Hepatocyte (in vitro differentiated cells): Measurements from ENCODE around the gene PVR.

Source experiments
- EZH2 ChIP-seq: fragments of 200-600 bp; sonication (generic); IDR thresholded peaks from 2 replicates; pipeline ENCODE4 v1.6.1; 2016; ENCODE audit warnings: antibody characterized with exemption, mild to moderate bottlenecking, borderline replicate concordance
- EZH2phosphoT487 ChIP-seq: fragments of 200-600 bp; sonication (generic); IDR thresholded peaks from one replicate; pipeline ENCODE4 v1.6.1; 2018; ENCODE audit warnings: antibody characterized with exemption, mild to moderate bottlenecking, low read depth, moderate library complexity; ENCODE audit not compliant: unreplicated experiment, severe bottlenecking
- TF ChIP-seq, protein P1 (sequence below): fragments of 200-600 bp; sonication (generic); IDR thresholded peaks from 2 replicates; pipeline ENCODE4 v1.5.1; 2016; ENCODE audit warnings: antibody characterized with exemption, mild to moderate bottlenecking; ENCODE audit not compliant: poor library complexity

DNA sequence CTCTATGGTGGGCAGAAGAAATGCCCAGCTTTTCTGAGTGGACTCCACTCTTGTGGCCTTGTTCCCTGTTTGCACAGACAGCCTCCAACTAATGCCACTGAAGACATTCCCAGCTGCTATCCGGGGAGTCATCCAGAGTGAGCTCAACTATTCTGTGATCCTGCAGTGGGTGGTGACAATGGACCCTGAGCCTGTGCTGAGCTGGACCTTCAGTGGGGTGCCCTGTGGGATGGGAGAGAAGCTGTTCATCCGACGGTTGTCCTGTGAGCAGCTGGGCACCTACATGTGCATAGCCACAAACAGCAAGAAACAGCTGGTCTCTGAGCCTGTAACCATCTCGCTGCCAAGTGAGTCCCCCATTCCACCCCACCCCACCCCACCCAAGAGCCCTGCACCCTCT lies 20.1 kb upstream of the PVR start:
- TF ChIP-seq, protein P1, sequence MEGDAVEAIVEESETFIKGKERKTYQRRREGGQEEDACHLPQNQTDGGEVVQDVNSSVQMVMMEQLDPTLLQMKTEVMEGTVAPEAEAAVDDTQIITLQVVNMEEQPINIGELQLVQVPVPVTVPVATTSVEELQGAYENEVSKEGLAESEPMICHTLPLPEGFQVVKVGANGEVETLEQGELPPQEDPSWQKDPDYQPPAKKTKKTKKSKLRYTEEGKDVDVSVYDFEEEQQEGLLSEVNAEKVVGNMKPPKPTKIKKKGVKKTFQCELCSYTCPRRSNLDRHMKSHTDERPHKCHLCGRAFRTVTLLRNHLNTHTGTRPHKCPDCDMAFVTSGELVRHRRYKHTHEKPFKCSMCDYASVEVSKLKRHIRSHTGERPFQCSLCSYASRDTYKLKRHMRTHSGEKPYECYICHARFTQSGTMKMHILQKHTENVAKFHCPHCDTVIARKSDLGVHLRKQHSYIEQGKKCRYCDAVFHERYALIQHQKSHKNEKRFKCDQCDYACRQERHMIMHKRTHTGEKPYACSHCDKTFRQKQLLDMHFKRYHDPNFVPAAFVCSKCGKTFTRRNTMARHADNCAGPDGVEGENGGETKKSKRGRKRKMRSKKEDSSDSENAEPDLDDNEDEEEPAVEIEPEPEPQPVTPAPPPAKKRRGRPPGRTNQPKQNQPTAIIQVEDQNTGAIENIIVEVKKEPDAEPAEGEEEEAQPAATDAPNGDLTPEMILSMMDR = no peak
- no peak for TF ChIP-seq EZH2
- TF ChIP-seq EZH2phosphoT487 = no peak
